GM10847 (cell line): ENCODE measurements around the gene DNMT3A.

Source experiments
- POLR2A ChIP-seq: IDR thresholded peaks from 2 replicates; pipeline ENCODE4 v1.6.1; 2011; ENCODE audit not compliant: insufficient read length; ENCODE audit errors: extremely low read depth

Gene DNMT3A

DNA sequence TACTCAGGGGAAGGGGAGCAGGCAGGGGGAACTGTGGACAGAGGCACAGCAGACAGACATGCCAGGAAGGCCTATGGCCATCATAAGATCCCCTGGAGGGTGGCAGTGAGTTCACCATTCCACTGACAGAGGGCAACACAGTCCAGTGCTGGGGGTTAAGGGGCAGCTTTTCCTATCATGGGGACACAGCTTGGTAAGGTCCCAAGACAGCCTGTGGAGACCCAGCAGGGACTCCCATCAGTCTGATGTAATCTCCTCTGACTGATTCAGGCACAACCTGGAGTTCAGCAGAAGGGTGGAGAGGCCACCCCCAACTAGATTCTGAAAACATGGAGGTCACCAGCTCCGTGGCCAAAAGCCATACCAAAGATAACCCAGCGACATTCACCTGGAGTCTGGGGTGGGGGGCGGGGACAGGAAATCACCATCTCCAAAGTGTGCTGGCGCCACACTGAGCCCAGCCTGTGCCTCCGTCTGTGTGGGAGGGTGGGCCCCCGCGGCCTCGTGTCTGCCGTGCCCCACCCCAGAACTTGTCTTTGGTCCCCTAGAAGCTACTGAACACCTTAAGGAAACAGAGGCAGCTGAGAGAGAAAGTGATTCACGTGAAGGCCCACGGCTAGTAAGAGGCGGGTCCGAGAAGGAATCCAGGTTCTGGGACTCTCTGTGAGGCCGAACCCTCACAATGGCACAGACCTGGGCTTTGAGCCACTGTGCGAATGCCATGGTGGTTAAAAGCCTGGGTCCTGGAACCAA lies 28.6 kb downstream of the DNMT3A start:
- no peak for TF ChIP-seq POLR2A

DNA sequence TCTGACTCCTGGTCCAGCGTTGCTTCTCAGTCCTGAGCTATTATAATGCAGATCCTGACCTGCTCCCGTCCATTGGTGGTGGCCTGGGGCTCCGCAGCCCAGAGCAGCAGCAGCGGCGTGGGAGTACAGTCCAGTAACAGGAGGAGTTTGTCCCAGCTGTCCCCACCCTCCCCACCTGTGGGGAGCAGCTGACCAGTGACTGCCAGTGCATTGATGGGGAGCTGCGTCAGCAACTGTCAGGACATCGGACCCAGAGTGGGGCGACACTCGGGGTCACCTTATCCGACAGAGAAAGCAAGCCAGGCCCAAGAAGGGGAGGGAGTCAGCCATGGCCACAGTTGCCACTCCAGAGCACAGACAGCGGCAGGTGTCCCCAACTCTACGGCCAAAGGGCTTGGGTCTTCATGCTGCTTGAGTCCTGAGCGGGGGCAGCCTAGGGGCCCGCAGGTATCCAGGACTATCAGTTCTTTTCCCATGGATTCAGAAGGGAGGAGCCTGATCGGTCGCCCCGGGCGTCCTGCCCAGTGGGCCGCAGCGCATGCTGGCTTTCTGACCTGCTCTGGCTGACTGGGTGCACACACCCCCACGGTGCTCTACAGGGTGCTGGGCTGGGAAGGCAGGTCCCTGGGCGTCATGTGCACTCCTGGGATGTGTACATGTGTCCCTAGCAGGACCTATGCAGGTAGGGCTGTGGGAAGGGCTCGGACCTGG lies 29.7 kb downstream of the DNMT3A start:
- no peak for TF ChIP-seq POLR2A

- no peak for TF ChIP-seq POLR2A
These were observed 30.5 kb downstream of the DNMT3A start for GRCh38 chr2:25310965-25311864.

GRCh38 chr2:25310709-25310964 lies 31.1 kb downstream of the DNMT3A start:
- no peak for TF ChIP-seq POLR2A

GRCh38 chr2:25309402-25309801 lies 32.3 kb downstream of the DNMT3A start:
- TF ChIP-seq POLR2A = no peak

DNA sequence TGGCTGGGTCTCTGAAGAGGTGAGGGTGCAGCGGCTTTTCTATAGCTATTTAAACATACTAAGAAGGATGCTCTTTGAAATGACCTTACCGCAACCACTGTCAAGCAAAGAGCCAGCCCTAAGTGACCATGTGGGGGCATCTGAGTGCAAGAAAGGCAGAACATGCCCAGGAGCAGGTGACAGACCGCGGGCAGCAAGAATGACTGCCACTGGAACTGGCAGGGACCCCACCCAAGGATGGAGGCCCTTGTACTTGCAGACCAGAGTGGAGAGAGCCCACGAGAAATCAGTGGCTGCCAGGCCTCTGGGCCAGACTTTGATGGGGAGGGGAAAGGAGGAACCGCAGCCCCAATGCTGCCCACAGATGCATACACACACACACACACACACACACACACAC lies 33.1 kb downstream of the DNMT3A start:
- TF ChIP-seq POLR2A = no peak

GRCh38 chr2:25307949-25308557 lies 33.7 kb downstream of the DNMT3A start:
- TF ChIP-seq POLR2A = no peak

GRCh38 chr2:25306777-25307368 lies 34.9 kb downstream of the DNMT3A start:
- no peak for TF ChIP-seq POLR2A

- TF ChIP-seq POLR2A = no peak
These were observed 36.0 kb downstream of the DNMT3A start for GRCh38 chr2:25305775-25306174.

GRCh38 chr2:25304826-25305596 lies 36.7 kb downstream of the DNMT3A start:
- TF ChIP-seq POLR2A = no peak

DNA sequence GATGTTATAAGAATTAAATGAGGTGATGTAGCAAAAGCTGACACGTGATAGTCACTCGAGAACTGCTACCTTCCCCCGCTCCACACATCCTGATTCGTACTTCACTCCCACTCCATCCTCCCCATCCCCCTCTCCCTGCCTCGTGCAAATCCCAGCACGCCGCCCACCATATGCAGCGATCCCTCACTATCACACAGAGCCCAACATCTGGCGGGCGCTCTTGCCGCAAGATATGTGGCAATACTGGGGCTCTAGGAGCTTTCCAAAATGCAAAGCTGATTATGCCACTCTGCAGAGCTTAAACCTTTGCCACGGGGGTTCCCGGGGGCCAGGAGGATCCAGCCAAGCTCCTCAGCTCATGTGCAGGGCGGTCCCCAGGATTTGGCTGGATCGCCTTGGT lies 37.4 kb downstream of the DNMT3A start:
- no peak for TF ChIP-seq POLR2A

- TF ChIP-seq POLR2A = no peak
These were observed 38.0 kb downstream of the DNMT3A start for GRCh38 chr2:25303633-25304236.

DNA sequence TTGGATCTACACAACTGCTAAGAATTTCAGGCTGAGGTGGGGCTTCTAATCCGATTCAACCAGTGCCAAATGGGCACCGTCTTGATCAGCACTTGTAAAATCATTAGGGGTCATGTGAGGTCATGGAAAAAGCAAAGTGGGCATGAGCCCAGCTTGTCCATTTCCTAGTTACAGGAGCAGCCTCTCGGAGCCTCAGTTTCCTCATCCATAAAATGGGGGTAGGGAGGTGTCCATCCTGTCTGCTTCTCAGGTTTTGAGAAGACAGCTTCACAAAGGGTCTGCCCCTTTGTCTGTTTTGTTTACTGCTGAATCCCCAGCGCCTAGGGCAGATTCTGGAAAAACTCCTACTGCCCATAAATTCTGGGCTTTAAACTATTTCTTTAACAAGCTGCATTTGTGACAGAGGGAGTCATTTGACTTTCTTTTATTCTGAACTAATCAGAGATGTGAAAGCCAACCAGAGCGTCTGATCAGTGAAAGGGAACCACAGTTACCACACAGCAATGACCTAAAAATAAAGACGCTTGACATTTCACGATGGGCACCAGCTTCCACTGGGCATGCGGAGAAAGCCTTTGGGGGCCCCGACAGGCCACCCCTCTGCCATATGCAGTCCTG lies 38.9 kb downstream of the DNMT3A start:
- TF ChIP-seq POLR2A = no peak
